Measurements from ENCODE around the gene GATA2.

The GATA2 gene

GRCh38 chr3:128473737-128474136, 19.3 kb downstream of the GATA2 start:
- no peak for DNase-seq (ENCODE audit: low read depth, low spot score)

- DNase-seq (ENCODE audit: low read depth, low spot score): no peak
Observed at GRCh38 chr3:128473180-128473519, 19.9 kb downstream of the GATA2 start.

GRCh38 chr3:128472449-128473179, 20.4 kb downstream of the GATA2 start:
- DNase-seq (ENCODE audit: low read depth, low spot score): no peak

- no peak for DNase-seq (ENCODE audit: low read depth, low spot score)
Observed at GRCh38 chr3:128471720-128472119, 21.3 kb downstream of the GATA2 start.

- DNase-seq (ENCODE audit: low read depth, low spot score): no peak
Observed at GRCh38 chr3:128471110-128471509, 21.9 kb downstream of the GATA2 start.

GRCh38 chr3:128470134-128470899, 22.7 kb downstream of the GATA2 start:
- no peak for DNase-seq (ENCODE audit: low read depth, low spot score)

GRCh38 chr3:128469556-128469955, 23.4 kb downstream of the GATA2 start:
- DNase-seq (ENCODE audit: low read depth, low spot score): no peak

GRCh38 chr3:128468791-128469527, 24.0 kb downstream of the GATA2 start:
- no peak for DNase-seq (ENCODE audit: low read depth, low spot score)

GRCh38 chr3:128468285-128468790, 24.7 kb downstream of the GATA2 start:
- DNase-seq (ENCODE audit: low read depth, low spot score): no peak

- DNase-seq (ENCODE audit: low read depth, low spot score): no peak
Observed at GRCh38 chr3:128466840-128467541, 26.0 kb downstream of the GATA2 start, which contains the start of gene DNAJB8. DNAJB8 (minus strand) TSS chr3:128466890; CDS start chr3:128463245, 3,645 bp downstream.

- no peak for DNase-seq (ENCODE audit: low read depth, low spot score)
Observed at GRCh38 chr3:128464702-128465101, 28.3 kb downstream of the GATA2 start.

GRCh38 chr3:128464188-128464587, 28.8 kb downstream of the GATA2 start:
- no peak for DNase-seq (ENCODE audit: low read depth, low spot score)

- DNase-seq (ENCODE audit: low read depth, low spot score): no peak
Observed at GRCh38 chr3:128463771-128464170, 29.2 kb downstream of the GATA2 start.

- no peak for DNase-seq (ENCODE audit: low read depth, low spot score)
Observed at GRCh38 chr3:128463354-128463753, 29.6 kb downstream of the GATA2 start.

GRCh38 chr3:128462931-128463330, 30.1 kb downstream of the GATA2 start:
- no peak for DNase-seq (ENCODE audit: low read depth, low spot score)

- no peak for DNase-seq (ENCODE audit: low read depth, low spot score)
Observed at GRCh38 chr3:128462341-128462910, 30.6 kb downstream of the GATA2 start.

- no peak for DNase-seq (ENCODE audit: low read depth, low spot score)
Observed at GRCh38 chr3:128461731-128462130, 31.3 kb downstream of the GATA2 start.

- DNase-seq (ENCODE audit: low read depth, low spot score): no peak
Observed at GRCh38 chr3:128459461-128459820, 33.6 kb downstream of the GATA2 start.

GRCh38 chr3:128458746-128459460, 34.1 kb downstream of the GATA2 start:
- no peak for DNase-seq (ENCODE audit: low read depth, low spot score)

- DNase-seq (ENCODE audit: low read depth, low spot score): no peak
Observed at GRCh38 chr3:128457937-128458336, 35.1 kb downstream of the GATA2 start.

Measured in ELF-1 (cell line).